ENCODE measurements around the gene HPCAL1.
A peak's percentile ranks its signal among the peaks of the same experiment; 100 is the strongest.

HPCAL1 gene

DNA sequence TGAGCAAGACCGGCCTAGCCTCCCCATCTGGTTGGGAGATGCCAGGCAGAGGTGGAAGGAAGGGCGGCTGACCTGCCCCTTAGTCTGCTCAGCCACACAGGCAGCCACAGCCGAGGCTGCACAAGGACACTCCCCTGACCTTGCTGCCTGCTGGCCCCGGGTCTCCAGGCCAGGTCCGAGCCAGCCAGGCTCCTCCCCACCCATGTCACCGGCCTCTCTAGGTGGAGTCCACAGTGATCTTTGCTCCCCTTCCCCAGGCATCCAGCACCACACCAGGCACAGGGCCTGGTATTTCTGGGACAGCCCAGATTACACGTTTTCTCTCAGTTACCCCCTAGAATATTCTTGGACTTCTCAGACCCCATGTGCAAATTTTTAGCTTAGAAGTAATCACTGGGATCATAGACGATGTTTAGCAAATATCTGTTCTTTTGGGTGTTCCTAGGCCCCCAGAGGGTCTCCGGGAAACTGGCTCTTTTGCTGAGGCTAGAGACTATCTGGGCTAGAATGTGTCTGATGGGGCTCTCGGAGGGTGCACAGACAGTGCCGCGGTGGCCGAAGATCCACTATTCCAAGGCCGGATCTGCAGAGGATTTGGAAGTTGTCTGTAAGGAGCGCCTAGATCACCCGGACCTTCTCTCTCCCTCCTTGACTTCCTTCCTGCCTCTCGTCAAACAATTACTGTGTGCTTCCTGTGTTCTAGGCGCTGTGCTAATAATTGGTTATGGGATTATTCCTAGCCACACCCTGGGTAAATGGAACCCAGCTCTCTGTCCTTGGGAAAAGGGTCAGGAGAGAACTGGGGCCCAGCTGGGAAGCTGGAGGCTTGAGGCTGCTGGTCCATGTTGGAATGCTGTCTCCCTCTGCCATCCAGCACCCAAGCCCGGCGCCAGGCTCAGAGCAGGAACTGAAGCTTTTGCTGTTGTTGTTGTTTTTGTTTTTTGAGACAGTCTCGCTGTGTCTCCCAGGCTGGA is 98.6 kb downstream of the HPCAL1 start:
- DNase-seq (ENCODE audit: low spot score in 2 of 2): no peak
- no peaks in the 10 kb centered on the region for H3K4me1 ChIP-seq
- in situ Hi-C loops (cut with MboI; ENCODE audit: low sequenced_read_pairs): no loop called here
- no peaks in the 10 kb centered on the region for H3K36me3 ChIP-seq (replicated peaks)
- no peaks in the 10 kb centered on the region for H3K27me3 ChIP-seq (ENCODE audit: low read depth)
- H3K9me3 ChIP-seq: no peaks in the 10 kb centered on the region
- no peak overlapping the region for H3K4me3 ChIP-seq

DNA sequence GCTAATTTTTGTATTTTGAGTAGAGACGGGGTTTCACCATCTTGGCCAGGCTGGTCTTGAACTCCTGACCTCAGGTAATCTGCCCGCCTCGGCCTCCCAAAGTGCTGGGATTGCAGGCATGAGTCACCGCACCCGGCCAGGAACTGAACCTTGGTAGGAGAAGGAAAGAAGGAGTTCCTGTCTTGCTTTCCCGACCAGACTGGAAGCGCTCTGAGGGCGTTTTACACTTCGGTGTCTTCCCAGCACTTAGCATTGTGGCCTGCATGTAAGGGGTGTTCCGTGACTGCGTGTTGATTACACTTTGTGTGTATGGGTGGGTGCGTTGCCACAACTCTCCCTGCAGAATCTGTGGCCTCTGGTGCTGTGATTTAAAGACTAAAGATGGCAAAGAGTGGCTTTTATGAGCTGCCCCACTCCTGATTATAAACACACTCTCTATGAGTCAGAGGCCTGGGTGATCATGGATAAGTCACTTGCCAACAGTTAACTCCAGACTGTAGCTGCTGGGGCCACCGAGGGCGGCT is 99.4 kb downstream of the HPCAL1 start:
- Histone ChIP-seq H3K36me3 (replicated peaks) (no peaks in the 10 kb centered on the region), H3K4me3 (no peak overlapping the region), H3K9me3 (no peaks in the 10 kb centered on the region), H3K27me3 (ENCODE audit: low read depth) (no peaks in the 10 kb centered on the region), H3K4me1 (no peaks in the 10 kb centered on the region)
- no peak for DNase-seq (ENCODE audit: low spot score in 2 of 2)
- in situ Hi-C loops (cut with MboI; ENCODE audit: low sequenced_read_pairs): no loop called here

DNA sequence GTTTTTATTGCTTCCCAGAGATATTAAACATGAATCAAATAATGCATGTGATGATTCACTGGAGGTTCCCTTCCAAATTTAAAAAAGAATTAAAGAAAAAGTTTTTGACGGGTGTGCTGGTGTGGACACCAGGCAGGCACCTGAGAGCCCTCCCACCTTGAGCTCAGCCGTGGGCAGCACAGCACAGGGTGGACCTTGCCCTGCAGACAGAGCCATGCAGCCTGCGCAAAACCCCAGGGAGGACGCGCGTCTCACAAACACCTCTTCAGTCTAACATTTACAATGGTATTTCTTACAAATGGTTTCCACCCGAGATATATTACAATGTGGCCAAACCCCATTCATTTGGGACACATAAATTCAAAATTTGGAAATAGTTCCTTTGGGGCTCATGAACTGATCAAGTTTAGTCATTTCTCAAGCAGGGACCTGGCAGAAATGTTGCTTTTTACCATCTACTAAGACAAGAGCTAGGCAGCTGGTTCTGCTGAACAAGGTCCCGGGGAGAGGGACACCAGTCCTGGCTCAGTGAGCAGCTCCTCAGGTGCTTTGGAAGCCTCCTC is 100.0 kb downstream of the HPCAL1 start:
- DNase-seq (ENCODE audit: low spot score in 2 of 2): no peak
- in situ Hi-C loops (cut with MboI; ENCODE audit: low sequenced_read_pairs): no loop called here
- no peaks in the 10 kb centered on the region for H3K27me3 ChIP-seq (ENCODE audit: low read depth)
- H3K9me3 ChIP-seq: no peaks in the 10 kb centered on the region
- no peaks in the 10 kb centered on the region for H3K4me1 ChIP-seq
- no peaks in the 10 kb centered on the region for H3K36me3 ChIP-seq (replicated peaks)
- no peak overlapping the region for H3K4me3 ChIP-seq

DNA sequence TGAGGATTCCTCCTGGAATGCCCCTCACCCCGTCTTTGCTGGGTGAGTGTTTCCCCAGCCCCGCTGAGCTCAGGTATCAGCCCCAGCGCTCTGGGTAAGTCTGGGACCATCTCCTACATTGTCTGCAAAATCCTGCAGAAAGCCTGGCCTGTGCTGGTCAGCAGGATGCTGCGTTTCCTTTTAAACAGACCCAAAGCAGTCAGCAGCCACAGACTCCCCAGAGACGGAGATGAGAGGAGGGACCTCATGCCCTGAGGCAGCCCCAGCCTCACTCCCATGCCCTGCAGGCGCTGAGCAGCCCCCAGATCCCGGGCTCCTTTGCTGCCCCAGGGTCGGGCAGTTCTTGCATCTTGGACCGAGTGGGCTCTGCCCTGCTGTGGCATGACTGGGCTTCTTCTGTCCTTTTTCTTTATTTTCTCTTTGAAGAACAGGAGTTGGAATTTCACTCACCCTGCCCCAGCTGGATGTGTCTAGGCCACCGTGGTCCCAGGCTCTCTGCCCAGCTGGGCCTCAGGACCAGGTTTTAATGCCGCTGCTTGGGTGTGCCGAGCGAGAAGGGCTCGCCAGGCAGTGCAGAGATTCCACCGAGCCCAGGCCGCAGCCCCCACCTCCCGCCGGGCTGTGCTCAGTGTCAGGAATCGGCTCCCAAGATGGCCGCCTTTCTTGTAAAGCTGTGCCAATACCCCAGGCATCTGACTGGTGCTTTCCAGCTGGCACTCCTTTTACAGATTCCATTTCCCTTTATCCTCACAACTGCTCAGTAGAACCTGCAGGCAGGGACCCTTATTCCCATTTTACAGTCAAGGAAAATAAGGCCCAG is 101.8 kb downstream of the HPCAL1 start:
- Histone ChIP-seq H3K4me1 (no peaks in the 10 kb centered on the region), H3K4me3 (no peak overlapping the region), H3K9me3 (no peaks in the 10 kb centered on the region), H3K36me3 (replicated peaks) (no peaks in the 10 kb centered on the region), H3K27me3 (ENCODE audit: low read depth) (no peaks in the 10 kb centered on the region)
- no peak for DNase-seq (ENCODE audit: low spot score in 2 of 2)
- in situ Hi-C loops (cut with MboI; ENCODE audit: low sequenced_read_pairs): no loop called here

DNA sequence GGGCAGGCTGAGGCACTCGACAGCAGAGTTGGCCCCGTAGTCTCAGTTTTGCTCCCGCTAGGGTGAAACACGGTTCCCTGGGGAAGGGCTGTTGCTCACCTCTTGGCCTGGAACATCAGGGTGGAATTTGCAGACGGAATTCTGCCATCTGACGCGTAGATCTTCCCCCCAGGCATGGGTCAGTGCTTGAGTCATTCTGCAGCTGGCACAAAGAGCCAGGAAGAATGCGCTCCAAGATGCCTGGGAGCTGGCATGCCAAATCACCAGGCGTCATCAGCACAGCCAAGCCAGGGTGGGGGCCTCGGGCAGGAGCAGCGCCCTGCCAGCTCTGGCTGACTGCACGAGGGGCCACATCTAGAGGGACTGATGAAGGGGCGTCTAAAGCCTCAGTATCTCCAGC is 102.7 kb downstream of the HPCAL1 start:
- in situ Hi-C loops (cut with MboI; ENCODE audit: low sequenced_read_pairs): no loop called here
- no peak for DNase-seq (ENCODE audit: low spot score in 2 of 2)
- Histone ChIP-seq H3K4me3 (no peak overlapping the region), H3K36me3 (replicated peaks) (no peaks in the 10 kb centered on the region), H3K4me1 (no peaks in the 10 kb centered on the region), H3K27me3 (ENCODE audit: low read depth) (no peaks in the 10 kb centered on the region), H3K9me3 (no peaks in the 10 kb centered on the region)

DNA sequence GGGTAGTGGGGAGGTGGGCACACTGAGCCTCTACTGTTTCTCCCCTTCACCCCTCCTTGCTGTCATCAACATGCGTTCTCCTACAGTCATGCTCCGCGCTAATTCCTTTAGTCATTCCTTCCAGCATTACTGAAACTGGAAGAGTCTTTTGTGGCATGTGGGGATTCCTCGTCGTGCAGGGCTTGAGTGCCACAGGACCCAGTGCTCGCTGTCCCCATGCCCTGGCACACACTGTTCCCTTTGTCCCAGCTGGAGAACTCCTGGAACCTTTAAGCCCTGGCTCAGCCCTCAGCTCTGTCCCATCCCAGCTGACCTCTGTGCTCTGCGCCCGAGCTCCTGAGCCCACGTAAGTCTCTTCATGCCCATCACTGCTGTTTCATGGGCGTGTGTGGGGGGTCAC is 103.3 kb downstream of the HPCAL1 start:
- no peak overlapping the region for H3K4me3 ChIP-seq

DNA sequence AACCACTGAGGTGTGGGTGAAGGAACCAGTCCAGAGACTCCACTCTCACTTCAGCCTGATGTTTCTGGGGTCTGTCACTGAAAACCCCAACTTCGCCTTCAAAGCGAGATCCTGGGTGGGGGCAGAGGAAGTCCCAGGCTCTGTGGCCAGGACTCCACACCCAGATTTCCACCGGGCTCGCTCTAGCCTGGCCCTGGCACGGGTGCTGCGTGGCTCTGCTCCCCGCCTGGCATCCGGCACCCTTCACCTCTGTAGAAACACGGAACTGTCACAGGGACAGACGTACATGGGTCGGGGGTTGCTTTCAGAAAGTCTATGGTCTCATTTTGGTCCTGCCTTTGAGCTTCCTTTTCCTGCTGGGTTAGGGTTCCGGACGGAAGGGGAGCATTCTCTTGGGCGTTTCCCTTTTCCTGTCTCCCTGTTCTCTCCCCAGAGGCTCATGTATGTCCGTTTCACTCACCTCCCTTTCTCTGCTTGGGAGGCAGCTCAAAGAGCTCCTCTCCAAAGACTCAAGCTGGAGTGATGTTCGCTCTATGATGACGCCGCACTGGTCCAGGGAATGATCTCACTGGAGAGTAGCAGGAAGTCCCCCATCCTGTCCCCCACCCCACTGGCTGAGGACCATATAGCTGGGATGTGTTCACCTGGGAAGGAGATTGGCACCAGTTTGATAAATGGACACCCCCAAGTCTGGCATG is 103.9 kb downstream of the HPCAL1 start:
- no peaks in the 10 kb centered on the region for H3K27me3 ChIP-seq (ENCODE audit: low read depth)
- no peaks in the 10 kb centered on the region for H3K4me1 ChIP-seq
- in situ Hi-C loops (cut with MboI; ENCODE audit: low sequenced_read_pairs): no loop called here
- DNase-seq (ENCODE audit: low spot score in 2 of 2): no peak
- no peak overlapping the region for H3K4me3 ChIP-seq
- H3K36me3 ChIP-seq (replicated peaks): no peaks in the 10 kb centered on the region
- H3K9me3 ChIP-seq: no peaks in the 10 kb centered on the region

More for the DNA sequence above, 103.3 kb downstream of the HPCAL1 start:
- in situ Hi-C loops (cut with MboI; ENCODE audit: low sequenced_read_pairs): no loop called here
- H3K9me3 ChIP-seq: no peaks in the 10 kb centered on the region
- no peaks in the 10 kb centered on the region for H3K4me1 ChIP-seq
- no peaks in the 10 kb centered on the region for H3K27me3 ChIP-seq (ENCODE audit: low read depth)
- DNase-seq (ENCODE audit: low spot score in 2 of 2): no peak
- H3K36me3 ChIP-seq (replicated peaks): no peaks in the 10 kb centered on the region

DNA sequence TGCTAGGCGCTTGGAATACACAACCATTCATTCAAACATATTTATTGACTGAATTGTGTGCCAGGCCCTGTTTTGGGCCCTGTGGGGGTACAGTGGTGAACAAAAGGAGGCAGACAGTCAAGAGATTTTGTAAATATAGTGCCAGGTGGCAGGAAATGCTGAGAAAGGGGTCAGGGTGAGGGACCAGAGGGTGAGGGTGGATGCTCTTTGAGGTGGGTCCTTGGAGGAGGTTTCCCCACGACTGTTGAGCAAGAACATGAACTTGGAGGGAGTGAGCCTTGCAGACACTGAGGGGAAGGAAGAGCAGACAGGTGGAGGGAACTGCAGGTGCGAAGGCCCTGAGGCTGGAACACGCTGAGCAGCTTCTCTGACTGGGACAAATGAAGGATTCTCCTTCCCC is 104.7 kb downstream of the HPCAL1 start:
- in situ Hi-C loops (cut with MboI; ENCODE audit: low sequenced_read_pairs): no loop called here
- Histone ChIP-seq H3K27me3 (ENCODE audit: low read depth) (no peaks in the 10 kb centered on the region), H3K36me3 (replicated peaks) (no peaks in the 10 kb centered on the region), H3K4me3 (no peak overlapping the region), H3K4me1 (no peaks in the 10 kb centered on the region), H3K9me3 (no peaks in the 10 kb centered on the region)
- DNase-seq (ENCODE audit: low spot score in 2 of 2): no peak

DNA sequence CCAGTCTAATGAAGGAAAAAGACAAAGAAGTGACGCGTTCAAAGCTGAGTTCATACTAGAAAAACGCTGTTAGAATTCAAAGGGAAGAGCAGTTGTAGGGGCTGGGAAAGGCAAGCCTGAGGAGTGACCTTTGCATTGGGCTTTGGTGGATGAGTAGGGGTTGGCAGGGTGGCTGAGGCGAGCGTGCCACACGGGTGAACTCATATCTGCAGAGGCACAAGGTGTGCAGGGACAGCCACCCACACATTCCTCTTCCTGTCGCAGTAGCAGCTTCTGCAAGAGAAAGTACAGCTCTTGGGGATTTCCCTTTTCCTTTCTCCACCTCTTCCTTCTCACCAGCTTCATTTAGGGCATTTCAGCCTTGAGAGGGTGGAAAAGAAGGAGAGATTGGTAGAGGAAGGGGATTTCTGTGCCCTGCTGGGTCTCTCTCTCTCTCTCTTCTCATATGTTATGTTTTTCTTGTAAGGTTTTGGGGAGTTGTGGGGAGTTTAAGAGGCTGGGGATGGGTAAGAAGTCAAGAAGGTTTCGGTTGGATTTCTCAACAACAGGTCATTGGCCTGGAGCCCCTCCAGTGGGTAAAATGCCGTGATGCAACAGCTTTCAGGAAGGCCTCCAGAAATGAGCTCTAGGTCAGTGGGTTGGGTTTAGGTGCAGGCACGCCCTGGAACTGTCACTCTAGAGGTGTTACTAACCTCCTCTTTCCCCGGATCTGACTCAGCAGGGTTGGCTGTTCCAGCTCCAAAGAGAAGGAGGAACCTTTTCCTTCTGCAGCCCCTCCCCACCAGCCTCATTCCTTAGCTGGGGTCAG is 105.3 kb downstream of the HPCAL1 start:
- in situ Hi-C loops (cut with MboI; ENCODE audit: low sequenced_read_pairs): no loop called here
- Histone ChIP-seq H3K36me3 (replicated peaks) (no peaks in the 10 kb centered on the region), H3K9me3 (no peaks in the 10 kb centered on the region), H3K27me3 (ENCODE audit: low read depth) (no peaks in the 10 kb centered on the region), H3K4me1 (no peaks in the 10 kb centered on the region), H3K4me3 (no peak overlapping the region)
- DNase-seq (ENCODE audit: low spot score in 2 of 2): no peak

DNA sequence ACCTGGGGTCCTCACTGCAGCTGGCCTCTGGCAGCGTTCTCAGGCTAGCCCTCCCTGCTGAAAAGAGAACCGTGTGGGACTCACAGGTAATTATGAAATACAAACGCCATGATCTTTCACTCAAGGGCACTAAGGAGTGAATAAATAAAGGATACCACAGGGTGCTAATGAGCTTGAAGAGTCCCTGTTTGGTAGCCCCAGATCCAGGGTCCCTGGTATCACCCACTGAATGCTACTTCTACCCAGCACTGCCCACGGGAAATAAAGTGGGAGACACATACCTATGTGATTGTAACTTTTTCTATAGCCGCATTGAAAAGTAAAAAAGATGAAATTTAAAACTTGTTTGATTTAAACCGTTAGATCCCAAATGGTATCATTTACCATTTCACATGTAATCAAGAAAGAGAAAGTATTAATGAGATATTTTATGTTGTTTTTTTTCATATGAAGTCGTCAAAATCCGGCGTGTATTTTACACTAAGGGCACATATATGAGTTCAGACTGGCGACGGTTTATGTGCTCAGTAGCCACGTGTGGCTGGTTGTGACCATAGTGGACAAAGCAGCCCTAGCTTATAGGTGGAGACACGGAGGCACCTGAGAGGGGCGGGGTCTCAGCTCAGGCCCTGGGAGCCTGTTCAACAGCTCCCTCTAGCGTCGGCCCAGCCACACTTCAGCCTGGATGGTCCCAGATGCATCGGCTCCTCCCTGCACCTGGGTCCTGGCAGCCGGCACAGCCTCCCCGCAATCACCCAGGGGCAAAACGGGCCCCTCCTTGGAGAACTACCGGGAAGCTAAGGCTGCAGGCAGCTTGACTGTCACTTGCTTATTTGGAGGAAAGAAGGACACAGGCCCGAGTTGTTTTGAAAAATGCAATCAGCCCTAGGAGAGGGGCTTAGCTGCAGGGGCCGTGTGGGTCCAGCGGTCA is 106.2 kb downstream of the HPCAL1 start:
- Histone ChIP-seq H3K4me3 (no peak overlapping the region), H3K27me3 (ENCODE audit: low read depth) (no peaks in the 10 kb centered on the region), H3K36me3 (replicated peaks) (no peaks in the 10 kb centered on the region), H3K4me1 (no peaks in the 10 kb centered on the region), H3K9me3 (no peaks in the 10 kb centered on the region)
- DNase-seq (ENCODE audit: low spot score in 2 of 2): peak; percentile 71 to 91
- in situ Hi-C loops (cut with MboI; ENCODE audit: low sequenced_read_pairs): no loop called here

DNA sequence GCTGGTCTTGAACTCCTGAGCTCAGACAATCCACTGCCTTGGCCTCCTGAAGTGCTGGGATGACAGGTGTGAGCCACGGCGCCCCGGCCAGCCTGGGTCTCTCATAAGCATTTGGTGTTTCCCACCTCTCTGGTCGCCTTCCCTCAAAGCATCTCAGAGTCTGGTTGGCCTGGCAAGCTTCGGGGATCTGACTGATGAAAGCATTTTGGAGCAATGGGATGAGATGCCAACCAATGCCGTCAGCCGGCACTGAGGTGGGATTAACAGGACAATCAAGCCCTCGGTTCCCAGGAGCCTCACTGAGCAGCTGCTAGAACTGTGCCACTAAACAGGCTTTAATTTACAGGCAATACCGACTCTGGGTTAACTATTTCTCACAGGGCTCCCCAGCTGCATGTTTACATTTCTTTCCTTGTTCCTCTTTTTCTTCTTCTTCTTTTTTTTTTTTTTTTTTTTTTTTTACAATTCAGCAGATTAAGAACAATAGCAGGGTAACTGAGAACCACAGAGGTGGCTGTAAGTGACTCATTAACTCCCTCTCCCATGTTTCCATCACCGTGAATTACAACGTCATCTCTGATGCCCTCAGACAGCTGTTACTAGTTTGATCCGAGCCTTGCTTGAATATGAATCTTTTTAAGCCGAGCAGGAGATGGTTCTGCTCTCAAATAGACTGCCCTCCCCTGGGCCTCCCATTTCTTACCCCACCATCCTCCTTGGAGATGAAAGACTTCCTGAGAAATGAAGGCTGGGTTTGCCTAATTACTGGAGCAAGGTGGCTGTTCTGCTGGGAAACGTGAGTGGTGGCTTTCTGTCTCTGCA is 107.5 kb downstream of the HPCAL1 start:
- Histone ChIP-seq H3K27me3 (ENCODE audit: low read depth) (no peaks in the 10 kb centered on the region), H3K9me3 (no peaks in the 10 kb centered on the region), H3K4me1 (no peaks in the 10 kb centered on the region), H3K4me3 (no peak overlapping the region), H3K36me3 (replicated peaks) (no peaks in the 10 kb centered on the region)
- no peak for DNase-seq (ENCODE audit: low spot score in 2 of 2)
- in situ Hi-C loops (cut with MboI; ENCODE audit: low sequenced_read_pairs): loop anchor here (10.0 kb wide), 1 partner anchor 265 kb away; no protein-coding TSS in a partner anchor
